HFF-Myc (cell line): ENCODE measurements around the gene INPP4B.
A peak's percentile ranks its signal among the peaks of the same experiment; 100 is the strongest.

Source experiments
- DNase-seq: peaks from one replicate; pipeline ENCODE4 v3.0.0-alpha.2; 2011; ENCODE audit warnings: low read depth; ENCODE audit errors: extremely low read depth
- H3K4me3 ChIP-seq: replicated peaks from 2 replicates; pipeline ENCODE4 v1.5.1; 2011; ENCODE audit warnings: low read depth, mild to moderate bottlenecking, control low read depth, low read length
- CTCF ChIP-seq: IDR thresholded peaks from 2 replicates; pipeline ENCODE4 v1.5.1; 2012; ENCODE audit warnings: mild to moderate bottlenecking, low read depth, low read length, control low read depth; ENCODE audit errors: missing control alignments

Gene INPP4B

GRCh38 chr4:142832022-142832421 lies 14.1 kb downstream of the INPP4B start:
- DNase-seq = no peak
- no peak for TF ChIP-seq CTCF
- no peak overlapping the region for H3K4me3 ChIP-seq

- DNase-seq = no peak
- no peak for TF ChIP-seq CTCF
- H3K4me3 ChIP-seq = no peak overlapping the region
Measured at GRCh38 chr4:142826503-142827241, 19.4 kb downstream of the INPP4B start.

GRCh38 chr4:142824368-142824767 lies 21.7 kb downstream of the INPP4B start:
- TF ChIP-seq CTCF = no peak
- no peak for DNase-seq
- no peak overlapping the region for H3K4me3 ChIP-seq

- H3K4me3 ChIP-seq = no peak overlapping the region
- no peak for DNase-seq
- no peak for TF ChIP-seq CTCF
Measured at GRCh38 chr4:142823796-142824195, 22.3 kb downstream of the INPP4B start.

GRCh38 chr4:142818476-142818875 lies 27.6 kb downstream of the INPP4B start:
- TF ChIP-seq CTCF = no peak
- H3K4me3 ChIP-seq = no peak overlapping the region
- no peak for DNase-seq

- no peak for DNase-seq
- TF ChIP-seq CTCF = no peak
- no peak overlapping the region for H3K4me3 ChIP-seq
Measured at GRCh38 chr4:142818031-142818430, 28.1 kb downstream of the INPP4B start.

GRCh38 chr4:142817442-142817841 lies 28.7 kb downstream of the INPP4B start:
- no peak overlapping the region for H3K4me3 ChIP-seq
- no peak for TF ChIP-seq CTCF
- peak; percentile 93 for DNase-seq
